AG20443 (cell line): Measurements from ENCODE around the gene SEC22A.

Source experiments
- DNase-seq: peaks from one replicate; pipeline ENCODE4 v3.0.0; 2012; ENCODE audit warnings: low spot score, mixed read lengths

SEC22A gene

DNA sequence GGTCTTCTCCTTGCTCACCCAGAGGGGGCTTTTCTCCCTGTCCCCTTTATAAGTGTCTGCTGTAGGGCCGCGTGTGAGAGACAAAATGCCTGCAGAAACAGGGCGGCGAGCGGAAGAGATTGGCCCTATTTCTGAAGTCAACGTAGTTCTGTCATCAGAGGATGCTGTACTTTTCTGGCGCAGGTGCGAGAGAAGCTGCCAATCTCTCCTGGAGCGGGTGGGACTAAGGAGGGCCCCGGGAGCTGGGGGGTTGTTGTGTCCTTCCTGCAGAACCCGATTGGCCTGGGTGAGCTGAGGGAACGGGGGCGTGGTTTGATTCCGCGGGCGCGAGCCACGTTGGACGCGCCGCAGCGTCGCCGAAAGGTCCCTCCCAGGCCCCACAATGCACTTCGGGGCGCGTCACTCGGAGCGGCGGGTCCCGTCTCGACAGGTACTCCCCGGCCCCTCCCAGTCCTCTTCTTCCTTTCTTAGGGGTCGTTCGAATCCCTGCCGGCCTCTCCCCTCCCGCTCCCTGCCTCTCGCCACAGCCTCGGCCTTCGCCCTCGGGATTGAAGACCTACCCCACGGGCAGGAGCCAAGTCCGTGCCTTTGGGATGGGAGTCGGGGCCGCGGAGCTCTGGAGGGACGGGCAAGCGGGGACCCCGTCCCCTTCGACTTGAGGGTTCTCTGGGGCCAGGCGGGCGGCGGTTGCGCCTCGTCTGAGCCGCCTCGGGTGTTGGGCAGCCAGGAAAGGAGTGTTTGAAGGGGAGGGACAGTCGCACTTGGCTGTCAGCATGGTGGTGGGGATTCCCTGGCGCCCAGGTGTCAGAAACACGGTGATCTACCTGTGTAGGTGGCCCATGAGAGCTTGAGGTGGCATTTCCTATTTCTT, at the start of gene SEC22A:
Gene SEC22A (plus strand): TSS at position 387 of the 871 bp plus-strand sequence. CDS start 7,275 bp downstream, outside the sequence.
- peak; percentile 97 for DNase-seq

- no peak for DNase-seq
Observed at GRCh38 chr3:123152687-123153086, 49.1 kb upstream of the SEC22A start.

- DNase-seq, result no peak
Observed at GRCh38 chr3:123153125-123154019, 48.4 kb upstream of the SEC22A start.

- no peak for DNase-seq
Observed at GRCh38 chr3:123154020-123154985, 47.4 kb upstream of the SEC22A start.

GRCh38 chr3:123155471-123156011, 46.2 kb upstream of the SEC22A start:
- DNase-seq, result no peak

DNA sequence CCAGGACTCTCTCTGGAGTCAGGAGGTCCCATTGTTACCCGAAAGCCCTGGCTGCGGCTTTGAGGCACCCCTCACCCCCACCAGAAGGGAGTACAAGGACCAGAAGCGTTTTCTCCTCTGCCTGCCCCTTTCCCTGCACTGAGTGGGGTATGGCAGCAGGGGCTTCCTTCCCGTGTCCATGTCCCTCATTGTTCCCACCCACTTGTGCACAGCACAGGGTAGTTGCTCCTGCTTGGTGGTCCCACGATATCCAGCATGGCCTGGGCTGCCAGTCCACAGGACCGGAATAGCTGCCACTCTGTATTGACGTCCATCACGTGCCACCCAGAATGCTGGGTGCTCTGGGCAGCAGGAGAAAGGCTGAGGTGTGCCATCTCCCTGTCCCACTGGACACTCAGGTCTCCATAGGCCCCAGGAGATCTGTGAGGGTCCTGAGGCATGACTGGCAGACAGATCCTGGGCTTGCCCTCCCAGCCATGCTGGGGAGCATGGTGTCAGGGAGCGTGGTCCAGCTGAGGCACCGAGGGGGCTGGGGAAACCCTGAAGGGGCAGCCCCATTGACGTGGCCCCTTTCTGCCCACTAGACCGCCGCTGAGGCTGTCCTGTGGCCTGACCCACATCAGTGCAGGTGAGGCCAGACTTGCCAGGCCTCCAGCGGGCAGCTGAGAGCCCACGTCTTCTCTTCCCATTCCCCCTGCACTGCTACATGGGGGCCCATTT, 45.3 kb upstream of the SEC22A start:
- peak; percentile 4 for DNase-seq

DNA sequence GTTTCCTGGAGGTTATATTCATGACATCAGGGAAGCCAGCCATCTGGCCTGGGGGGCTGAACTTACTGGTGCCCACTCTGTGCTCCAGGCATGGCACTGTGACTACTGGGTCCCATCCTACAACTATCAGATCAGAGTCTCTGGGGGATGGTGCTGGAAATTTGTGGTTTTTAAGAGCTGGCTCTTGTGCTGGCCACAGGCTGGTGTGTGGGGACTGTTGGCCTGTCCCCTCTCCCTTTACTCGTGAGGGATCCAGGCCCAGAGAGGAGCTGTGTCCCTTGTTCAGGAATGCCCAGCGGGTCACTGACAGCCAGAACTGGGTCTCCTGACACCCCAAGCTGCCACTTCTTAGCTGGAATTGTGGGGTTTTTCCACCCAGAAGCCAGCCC, 44.5 kb upstream of the SEC22A start:
- DNase-seq, result peak; percentile 4

GRCh38 chr3:123157598-123158287, 44.0 kb upstream of the SEC22A start:
- DNase-seq, result peak; percentile 4

GRCh38 chr3:123158330-123158729, 43.4 kb upstream of the SEC22A start:
- DNase-seq, result peak; percentile 14

DNA sequence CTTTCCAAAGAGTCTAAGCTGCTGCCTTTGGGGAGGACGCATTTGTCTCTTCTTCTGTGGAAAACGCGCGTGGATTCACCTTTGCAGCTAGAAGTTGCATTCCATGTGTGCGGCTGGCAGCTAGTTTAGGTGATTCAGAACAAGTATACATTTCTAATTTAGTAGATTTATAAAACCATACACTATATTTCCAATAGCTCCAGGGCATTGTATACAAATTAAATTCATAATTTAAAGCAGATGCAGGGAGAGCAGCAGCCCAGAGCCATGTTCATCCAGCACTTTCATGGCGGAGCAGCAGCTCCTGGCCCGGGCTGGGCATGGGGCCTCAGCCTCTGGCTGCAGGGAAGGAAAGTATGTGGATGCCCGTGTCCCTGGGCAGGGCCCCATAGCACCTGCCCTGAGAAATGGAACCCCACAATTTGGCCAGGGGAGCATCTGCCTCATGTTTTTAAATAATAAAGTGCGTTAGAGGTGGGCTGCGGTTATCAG, 42.8 kb upstream of the SEC22A start:
- DNase-seq, result peak; percentile 8

DNA sequence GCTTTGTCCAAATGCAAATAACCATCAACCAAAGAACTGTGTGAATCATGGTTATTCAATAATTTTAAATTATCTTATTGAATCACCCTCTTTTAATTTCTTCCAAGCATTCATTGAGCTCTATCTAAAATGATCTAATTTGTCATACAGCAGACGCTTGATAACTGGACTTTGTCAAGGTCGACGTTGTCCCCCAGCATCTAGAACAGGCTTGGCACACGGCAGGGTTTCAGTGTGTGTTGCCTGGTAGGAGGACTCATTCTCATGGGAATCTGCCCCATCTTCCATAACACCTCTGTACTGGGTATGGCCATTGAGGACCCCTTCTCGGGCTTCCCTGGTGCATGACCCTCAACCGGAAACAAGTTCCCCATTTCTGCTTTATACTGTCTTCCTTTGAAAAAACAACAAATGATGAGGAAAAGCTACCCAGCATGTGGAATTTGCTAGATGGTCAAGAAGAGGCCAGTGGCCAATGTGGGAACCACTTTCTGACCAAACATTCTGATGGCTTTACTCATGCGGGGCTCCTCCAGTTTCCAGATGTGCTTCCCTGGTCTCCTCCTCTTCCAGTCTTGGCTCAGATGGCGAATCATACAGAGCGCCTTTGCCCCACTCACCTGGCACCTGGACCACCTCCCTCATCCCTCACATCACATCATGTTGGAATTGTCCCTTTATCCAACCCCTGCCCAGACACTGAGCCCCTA, 41.7 kb upstream of the SEC22A start:
- peak; percentile 90 for DNase-seq

DNA sequence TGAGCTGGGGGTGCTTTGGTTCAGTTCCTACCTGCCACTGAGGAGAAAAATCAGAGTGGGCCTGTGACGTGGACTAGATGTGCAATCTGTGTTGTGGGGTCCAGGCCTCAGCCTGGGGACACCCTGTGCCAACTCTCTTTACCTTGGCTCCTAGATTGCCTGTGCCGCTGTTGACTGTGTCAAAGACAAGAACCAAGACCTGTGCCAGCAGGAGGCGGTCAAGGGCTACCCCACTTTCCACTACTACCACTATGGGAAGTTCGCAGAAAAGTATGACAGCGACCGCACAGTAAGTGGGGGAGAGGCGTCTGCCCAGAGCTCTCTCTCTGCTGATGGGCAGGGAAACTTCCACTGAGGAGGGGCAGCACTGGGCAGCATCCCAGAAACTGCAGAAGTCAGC, 40.6 kb upstream of the SEC22A start:
- DNase-seq, result peak; percentile 7

DNA sequence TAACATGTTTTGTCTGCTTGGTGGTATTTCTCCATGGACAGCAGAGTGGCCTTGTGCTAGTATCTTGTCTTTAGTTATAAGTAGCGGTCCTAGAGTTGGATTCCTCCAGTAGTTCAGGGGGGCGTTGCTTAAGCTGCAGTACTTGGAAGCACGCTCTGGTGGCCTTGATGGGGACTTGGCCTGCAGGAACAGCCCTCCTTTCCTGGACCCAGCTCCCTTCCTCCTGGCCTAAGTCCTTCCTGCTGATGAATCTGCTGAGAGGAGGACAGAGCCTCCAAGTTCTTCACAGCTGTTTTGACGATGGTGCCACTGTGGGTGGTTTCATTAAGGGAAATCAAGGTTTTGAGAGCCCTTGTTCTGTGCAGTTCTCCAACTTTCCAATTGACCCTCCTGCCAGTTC, 38.6 kb upstream of the SEC22A start:
- DNase-seq, result no peak

DNA sequence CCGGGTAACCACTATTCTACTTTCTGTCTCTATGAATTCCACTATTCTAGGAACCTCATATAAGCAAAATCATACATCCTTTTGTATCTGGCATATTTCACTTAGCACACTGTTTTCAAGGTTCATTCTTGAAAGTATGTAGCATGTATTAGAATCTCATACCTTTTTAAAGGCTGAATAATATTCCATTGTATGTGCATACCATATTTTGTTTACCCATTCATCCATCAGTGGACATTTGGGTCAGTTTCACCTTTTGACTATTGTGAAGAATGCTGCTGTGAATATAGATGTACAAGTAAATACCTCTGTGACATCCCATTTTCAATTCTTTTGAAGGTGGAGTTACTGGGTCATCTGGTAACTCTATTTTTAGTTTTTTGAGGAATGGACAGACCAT, 36.6 kb upstream of the SEC22A start:
- no peak for DNase-seq

GRCh38 chr3:123167686-123168085, 34.1 kb upstream of the SEC22A start:
- DNase-seq, result no peak

DNA sequence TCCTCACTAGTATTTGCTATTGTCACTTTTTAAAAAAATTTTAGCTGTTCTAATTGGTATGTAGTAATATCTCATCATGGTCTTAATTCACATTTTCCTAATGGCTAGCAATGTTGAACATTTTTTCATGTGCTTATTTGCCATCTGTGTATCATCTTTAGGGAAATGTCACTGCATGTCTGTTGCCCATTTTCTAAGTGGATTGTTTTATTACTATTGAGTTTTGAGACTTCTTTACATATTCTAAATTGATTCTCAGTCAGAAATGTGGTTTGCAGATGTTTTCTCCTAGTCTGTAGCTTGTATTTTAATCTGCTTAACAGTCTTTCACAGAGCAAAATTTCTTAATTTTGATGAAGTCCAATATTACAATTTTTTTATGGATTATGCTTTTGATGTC, 33.6 kb upstream of the SEC22A start:
- no peak for DNase-seq

DNA sequence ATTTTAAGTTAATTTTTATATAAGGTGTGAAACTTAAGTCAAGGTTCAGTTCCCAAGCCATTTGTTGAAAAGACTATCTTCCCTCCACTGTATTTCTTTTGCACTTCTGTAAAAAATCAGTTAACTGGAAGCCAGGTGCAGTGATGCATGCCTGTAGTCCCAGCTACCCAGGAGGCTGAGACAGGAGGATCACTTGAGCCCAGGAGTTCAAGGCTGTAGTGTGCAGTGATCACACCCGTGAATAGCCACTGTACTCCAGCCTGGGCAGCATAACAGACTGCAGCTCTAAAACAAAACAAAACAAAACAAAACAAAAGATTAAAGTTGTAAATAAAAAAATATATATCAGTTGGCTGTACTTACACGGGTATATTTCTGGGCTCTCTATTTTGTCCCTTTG, 33.1 kb upstream of the SEC22A start:
- DNase-seq, result no peak

- peak; percentile 5 for DNase-seq
Observed at GRCh38 chr3:123169492-123169929, 32.2 kb upstream of the SEC22A start.

DNA sequence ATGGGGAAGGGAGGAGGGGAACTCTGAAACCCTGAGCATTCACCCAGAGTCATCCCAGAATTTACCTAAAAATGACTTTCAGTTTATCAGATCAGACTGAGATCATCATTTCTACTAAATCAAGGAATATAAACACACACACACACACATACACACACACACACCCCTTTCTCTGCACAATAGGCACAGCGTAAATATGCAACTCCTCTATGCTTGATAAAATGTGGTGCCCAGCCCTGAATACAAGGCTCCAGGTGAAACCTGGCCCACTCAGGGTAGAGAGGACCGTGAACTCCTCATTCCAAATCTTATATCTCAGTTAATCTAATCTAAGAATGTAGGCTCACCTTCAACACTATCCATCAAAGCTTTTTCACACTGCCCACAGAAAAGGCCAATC, 31.8 kb upstream of the SEC22A start:
- DNase-seq, result no peak
